ENCODE results near the gene PRIMPOL. TPM values are rescaled to one million over a fixed set of nuclear protein-coding genes. Genes with fewer than 3 reads are reported as not detected.

Gene PRIMPOL
- total and polyA plus RNA-seq, 2 experiments from 2014 or later: 18.5 to 30.1 TPM

- no peaks in the 10 kb centered on the region for H3K27me3 ChIP-seq
- TF ChIP-seq, protein P1, sequence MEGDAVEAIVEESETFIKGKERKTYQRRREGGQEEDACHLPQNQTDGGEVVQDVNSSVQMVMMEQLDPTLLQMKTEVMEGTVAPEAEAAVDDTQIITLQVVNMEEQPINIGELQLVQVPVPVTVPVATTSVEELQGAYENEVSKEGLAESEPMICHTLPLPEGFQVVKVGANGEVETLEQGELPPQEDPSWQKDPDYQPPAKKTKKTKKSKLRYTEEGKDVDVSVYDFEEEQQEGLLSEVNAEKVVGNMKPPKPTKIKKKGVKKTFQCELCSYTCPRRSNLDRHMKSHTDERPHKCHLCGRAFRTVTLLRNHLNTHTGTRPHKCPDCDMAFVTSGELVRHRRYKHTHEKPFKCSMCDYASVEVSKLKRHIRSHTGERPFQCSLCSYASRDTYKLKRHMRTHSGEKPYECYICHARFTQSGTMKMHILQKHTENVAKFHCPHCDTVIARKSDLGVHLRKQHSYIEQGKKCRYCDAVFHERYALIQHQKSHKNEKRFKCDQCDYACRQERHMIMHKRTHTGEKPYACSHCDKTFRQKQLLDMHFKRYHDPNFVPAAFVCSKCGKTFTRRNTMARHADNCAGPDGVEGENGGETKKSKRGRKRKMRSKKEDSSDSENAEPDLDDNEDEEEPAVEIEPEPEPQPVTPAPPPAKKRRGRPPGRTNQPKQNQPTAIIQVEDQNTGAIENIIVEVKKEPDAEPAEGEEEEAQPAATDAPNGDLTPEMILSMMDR (IDR thresholded peaks at IDR 0.05; ENCODE audit: low read depth, low read length): no peak
- no peaks in the 10 kb centered on the region for H3K36me3 ChIP-seq
- no peaks in the 10 kb centered on the region for H3K9me3 ChIP-seq (ENCODE audit: low read depth)
- no peaks in the 10 kb centered on the region for H3K4me1 ChIP-seq (ENCODE audit: low read depth)
- no peak for DNase-seq (ENCODE audit: low read depth in 1 of 2, low spot score in 1 of 2)
- no peak overlapping the region for H3K27ac ChIP-seq
- no peak overlapping the region for H3K4me3 ChIP-seq
Observed at GRCh38 chr4:184706453-184706852, 56.9 kb downstream of the PRIMPOL start.

DNA sequence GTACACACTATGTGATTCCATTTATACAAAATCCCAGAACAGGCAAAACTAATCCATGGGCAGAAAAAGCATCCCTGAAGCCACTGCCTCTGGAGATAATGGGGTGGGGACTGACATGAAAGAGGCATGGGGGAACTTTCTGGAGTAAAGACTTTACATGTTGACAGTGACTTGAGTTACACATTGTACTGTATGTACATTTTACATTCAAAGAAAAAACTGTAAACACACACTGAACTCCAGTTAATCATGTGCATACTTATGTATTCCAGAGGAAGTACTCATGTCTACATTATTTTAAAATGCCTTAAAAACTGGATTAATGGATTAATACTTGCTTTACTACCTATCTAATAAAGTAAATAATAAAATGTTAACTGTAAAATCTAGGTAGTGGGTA, 62.8 kb downstream of the PRIMPOL start:
- no peak for DNase-seq (ENCODE audit: low read depth in 1 of 2, low spot score in 1 of 2)
- TF ChIP-seq, protein P1 (IDR thresholded peaks at IDR 0.05; ENCODE audit: low read depth, low read length): no peak
- no peaks in the 10 kb centered on the region for H3K36me3 ChIP-seq

DNA sequence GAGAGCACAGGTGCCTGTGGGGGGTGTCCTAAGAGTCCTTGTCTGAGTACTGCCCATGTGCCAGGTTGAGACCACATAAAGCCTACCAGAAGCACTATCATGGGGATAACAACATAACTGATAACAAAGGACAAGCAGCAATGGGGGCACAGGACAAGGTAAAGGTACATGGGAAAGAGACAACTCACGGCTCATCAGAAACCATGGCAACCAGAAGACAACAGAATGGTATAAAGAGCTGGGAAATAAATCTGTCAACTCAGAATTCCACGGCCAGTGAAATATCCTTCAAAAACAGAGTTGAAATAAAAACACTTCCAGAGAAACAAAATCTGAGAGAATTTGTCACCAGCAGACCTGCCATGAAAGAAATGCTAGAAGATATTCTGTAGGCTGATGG, 64.3 kb downstream of the PRIMPOL start:
- Histone ChIP-seq H3K36me3 (no peaks in the 10 kb centered on the region), H3K9me3 (ENCODE audit: low read depth) (no peaks in the 10 kb centered on the region), H3K4me3 (no peak overlapping the region), H3K27me3 (no peaks in the 10 kb centered on the region), H3K27ac (no peak overlapping the region), H3K4me1 (ENCODE audit: low read depth) (no peaks in the 10 kb centered on the region)
- TF ChIP-seq, protein P1 (IDR thresholded peaks at IDR 0.05; ENCODE audit: low read depth, low read length): no peak
- DNase-seq (ENCODE audit: low read depth in 1 of 2, low spot score in 1 of 2): no peak

More for the DNA sequence above, 62.8 kb downstream of the PRIMPOL start:
- Histone ChIP-seq H3K4me3 (no peak overlapping the region), H3K27me3 (no peaks in the 10 kb centered on the region), H3K9me3 (ENCODE audit: low read depth) (no peaks in the 10 kb centered on the region), H3K4me1 (ENCODE audit: low read depth) (no peaks in the 10 kb centered on the region), H3K27ac (no peak overlapping the region)

- H3K27me3 ChIP-seq: no peaks in the 10 kb centered on the region
- H3K9me3 ChIP-seq (ENCODE audit: low read depth): no peaks in the 10 kb centered on the region
- peaks cover under 1% of the 10 kb centered on the region for H3K36me3 ChIP-seq
- TF ChIP-seq, protein P1 (IDR thresholded peaks at IDR 0.05; ENCODE audit: low read depth, low read length): no peak
- no peak overlapping the region for H3K27ac ChIP-seq
- no peak overlapping the region for H3K4me3 ChIP-seq
- DNase-seq (ENCODE audit: low read depth in 1 of 2, low spot score in 1 of 2): no peak
- no peaks in the 10 kb centered on the region for H3K4me1 ChIP-seq (ENCODE audit: low read depth)
Observed at GRCh38 chr4:184715526-184715925, 66.0 kb downstream of the PRIMPOL start.

- Histone ChIP-seq H3K9me3 (ENCODE audit: low read depth) (no peaks in the 10 kb centered on the region), H3K27me3 (no peaks in the 10 kb centered on the region), H3K36me3 (peaks cover 4% of the 10 kb centered on the region), H3K27ac (no peak overlapping the region), H3K4me3 (no peak overlapping the region), H3K4me1 (ENCODE audit: low read depth) (no peaks in the 10 kb centered on the region)
- DNase-seq (ENCODE audit: low read depth in 1 of 2, low spot score in 1 of 2): no peak
- TF ChIP-seq, protein P1 (IDR thresholded peaks at IDR 0.05; ENCODE audit: low read depth, low read length): no peak
Observed at GRCh38 chr4:184719407-184719806, 69.9 kb downstream of the PRIMPOL start.

DNA sequence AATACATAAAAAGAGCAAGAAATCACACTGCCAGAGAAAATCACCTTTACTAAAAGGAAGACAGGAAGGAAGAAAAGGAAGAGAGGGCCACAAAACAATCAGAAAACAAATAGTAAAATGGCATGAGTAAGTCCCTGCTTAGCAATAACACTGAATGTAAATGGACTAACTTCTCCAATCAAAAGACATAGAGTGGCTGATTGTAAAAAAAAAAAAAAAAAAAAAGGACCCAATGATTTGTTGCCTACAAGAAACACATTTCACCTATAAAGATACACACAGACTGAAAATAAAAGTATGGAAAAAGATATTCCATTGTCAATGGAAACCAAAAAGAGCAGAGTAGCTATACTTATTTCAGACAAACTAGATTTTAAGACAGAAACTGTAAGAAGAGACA, 71.7 kb downstream of the PRIMPOL start:
- no peaks in the 10 kb centered on the region for H3K4me1 ChIP-seq (ENCODE audit: low read depth)
- no peaks in the 10 kb centered on the region for H3K27me3 ChIP-seq
- TF ChIP-seq, protein P1 (IDR thresholded peaks at IDR 0.05; ENCODE audit: low read depth, low read length): no peak
- H3K4me3 ChIP-seq: no peak overlapping the region
- no peaks in the 10 kb centered on the region for H3K9me3 ChIP-seq (ENCODE audit: low read depth)
- DNase-seq (ENCODE audit: low read depth in 1 of 2, low spot score in 1 of 2): no peak
- H3K36me3 ChIP-seq: peaks cover 4% of the 10 kb centered on the region
- no peak overlapping the region for H3K27ac ChIP-seq

Measured in cardiac muscle cell (in vitro differentiated cells and primary cell).